Measurements from ENCODE around the gene CYB5D1. TPM values are rescaled to one million over a fixed set of nuclear protein-coding genes. Genes with fewer than 3 reads are reported as not detected.

CYB5D1 gene
- total RNA-seq, 1 donor from 2014 or later = 17.8 TPM

DNA sequence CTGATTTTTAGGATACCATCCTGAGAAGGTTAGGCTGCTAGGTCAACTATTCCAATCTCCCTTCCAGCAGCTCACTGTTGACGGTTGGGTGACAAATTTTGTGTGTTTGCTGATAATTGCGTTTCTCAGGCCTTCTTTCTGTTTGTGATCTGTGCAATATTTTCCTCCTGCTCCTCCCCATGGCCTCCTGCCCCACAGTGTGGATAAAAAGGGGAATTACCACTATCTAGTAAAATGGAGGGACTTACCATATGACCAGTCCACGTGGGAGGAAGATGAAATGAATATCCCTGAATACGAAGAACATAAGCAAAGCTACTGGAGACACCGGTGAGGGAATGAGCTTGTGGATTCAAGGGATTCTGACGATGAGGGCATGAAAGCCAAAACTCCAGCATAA, 40.0 kb downstream of the CYB5D1 start:
- intact Hi-C loops (cut with micrococcal nuclease) = loop anchor here (5.0 kb wide), 1 partner anchor 35 kb away; no protein-coding TSS in a partner anchor
- TF ChIP-seq, protein P1, sequence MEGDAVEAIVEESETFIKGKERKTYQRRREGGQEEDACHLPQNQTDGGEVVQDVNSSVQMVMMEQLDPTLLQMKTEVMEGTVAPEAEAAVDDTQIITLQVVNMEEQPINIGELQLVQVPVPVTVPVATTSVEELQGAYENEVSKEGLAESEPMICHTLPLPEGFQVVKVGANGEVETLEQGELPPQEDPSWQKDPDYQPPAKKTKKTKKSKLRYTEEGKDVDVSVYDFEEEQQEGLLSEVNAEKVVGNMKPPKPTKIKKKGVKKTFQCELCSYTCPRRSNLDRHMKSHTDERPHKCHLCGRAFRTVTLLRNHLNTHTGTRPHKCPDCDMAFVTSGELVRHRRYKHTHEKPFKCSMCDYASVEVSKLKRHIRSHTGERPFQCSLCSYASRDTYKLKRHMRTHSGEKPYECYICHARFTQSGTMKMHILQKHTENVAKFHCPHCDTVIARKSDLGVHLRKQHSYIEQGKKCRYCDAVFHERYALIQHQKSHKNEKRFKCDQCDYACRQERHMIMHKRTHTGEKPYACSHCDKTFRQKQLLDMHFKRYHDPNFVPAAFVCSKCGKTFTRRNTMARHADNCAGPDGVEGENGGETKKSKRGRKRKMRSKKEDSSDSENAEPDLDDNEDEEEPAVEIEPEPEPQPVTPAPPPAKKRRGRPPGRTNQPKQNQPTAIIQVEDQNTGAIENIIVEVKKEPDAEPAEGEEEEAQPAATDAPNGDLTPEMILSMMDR (IDR thresholded peaks at IDR 0.05; ENCODE audit: borderline replicate concordance) = peak; percentile 63
- no peak overlapping the region for H3K4me3 ChIP-seq
- no peak overlapping the region for H3K27ac ChIP-seq (replicated peaks)
- peaks cover 84% of the 10 kb centered on the region for H3K36me3 ChIP-seq
- H3K27me3 ChIP-seq (ENCODE audit: low read depth) = no peaks in the 10 kb centered on the region
- H3K4me1 ChIP-seq = peaks cover 7% of the 10 kb centered on the region
- DNase-seq = no peak
- H3K9me3 ChIP-seq (replicated peaks) = no peaks in the 10 kb centered on the region

DNA sequence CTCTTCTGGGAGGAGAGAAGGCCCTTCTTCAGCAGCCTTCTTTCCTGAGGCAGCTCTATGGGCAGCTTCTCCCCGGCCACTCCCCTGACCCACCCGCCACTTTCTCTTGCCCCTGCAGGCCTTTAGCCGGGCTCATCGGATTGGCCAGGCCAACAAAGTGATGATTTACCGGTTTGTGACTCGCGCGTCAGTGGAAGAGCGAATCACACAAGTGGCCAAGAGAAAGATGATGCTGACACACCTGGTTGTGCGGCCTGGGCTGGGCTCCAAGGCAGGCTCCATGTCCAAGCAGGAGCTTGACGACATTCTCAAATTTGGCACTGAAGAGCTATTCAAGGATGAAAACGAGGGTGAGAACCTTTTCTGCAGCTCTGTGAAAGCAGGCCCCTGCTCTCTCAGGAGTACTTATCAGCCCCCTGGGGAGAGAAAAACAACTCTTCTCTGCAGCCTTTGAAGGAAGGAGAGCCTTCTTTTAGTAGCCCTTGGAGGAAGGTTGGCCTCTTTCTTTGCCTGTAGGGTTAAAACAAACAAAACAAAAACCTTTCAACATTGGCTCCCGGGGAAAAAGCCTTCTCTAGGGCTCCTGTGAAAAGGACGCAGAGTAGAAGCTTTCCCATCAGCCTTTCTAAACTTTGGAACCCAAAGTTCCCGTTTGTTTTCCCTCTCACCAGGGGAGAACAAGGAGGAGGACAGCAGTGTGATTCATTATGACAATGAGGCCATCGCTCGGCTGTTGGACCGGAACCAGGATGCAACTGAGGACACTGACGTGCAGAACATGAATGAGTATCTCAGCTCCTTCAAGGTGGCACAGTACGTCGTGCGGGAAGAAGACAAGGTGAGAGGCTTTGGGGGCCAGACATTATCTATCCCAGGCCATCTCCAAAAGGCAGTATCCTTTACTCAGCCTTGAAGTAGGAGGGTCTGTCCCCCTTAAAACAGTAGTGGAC, 45.6 kb downstream of the CYB5D1 start:
- H3K9me3 ChIP-seq (replicated peaks) = no peaks in the 10 kb centered on the region
- no peak overlapping the region for H3K4me3 ChIP-seq
- peaks cover 97% of the 10 kb centered on the region for H3K36me3 ChIP-seq
- intact Hi-C loops (cut with micrococcal nuclease) = no loop called here
- H3K27me3 ChIP-seq (ENCODE audit: low read depth) = no peaks in the 10 kb centered on the region
- TF ChIP-seq, protein P1 (IDR thresholded peaks at IDR 0.05; ENCODE audit: borderline replicate concordance) = no peak
- no peaks in the 10 kb centered on the region for H3K4me1 ChIP-seq
- no peak overlapping the region for H3K27ac ChIP-seq (replicated peaks)
- no peak for DNase-seq

DNA sequence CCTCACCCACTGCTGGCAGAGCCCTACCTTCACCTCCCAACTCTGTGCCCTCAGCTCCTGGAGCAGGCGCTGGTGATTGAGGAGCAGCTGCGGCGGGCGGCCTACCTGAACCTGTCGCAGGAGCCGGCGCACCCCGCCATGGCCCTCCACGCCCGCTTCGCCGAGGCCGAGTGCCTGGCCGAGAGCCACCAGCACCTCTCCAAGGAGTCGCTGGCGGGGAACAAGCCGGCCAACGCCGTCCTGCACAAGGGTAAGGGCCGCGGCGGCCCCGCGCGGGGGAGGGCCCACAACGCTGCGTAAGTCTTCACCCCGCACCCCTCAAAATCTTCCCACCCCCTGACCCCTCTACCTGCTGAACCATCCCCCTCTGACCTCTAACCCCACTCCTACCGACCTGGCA, 51.3 kb downstream of the CYB5D1 start:
- Histone ChIP-seq H3K36me3 (peaks cover 76% of the 10 kb centered on the region), H3K27ac (replicated peaks) (no peak overlapping the region), H3K9me3 (replicated peaks) (no peaks in the 10 kb centered on the region), H3K4me3 (no peak overlapping the region), H3K4me1 (peaks cover 8% of the 10 kb centered on the region), H3K27me3 (ENCODE audit: low read depth) (no peaks in the 10 kb centered on the region)
- TF ChIP-seq, protein P1 (IDR thresholded peaks at IDR 0.05; ENCODE audit: borderline replicate concordance) = no peak
- intact Hi-C loops (cut with micrococcal nuclease) = no loop called here
- no peak for DNase-seq

DNA sequence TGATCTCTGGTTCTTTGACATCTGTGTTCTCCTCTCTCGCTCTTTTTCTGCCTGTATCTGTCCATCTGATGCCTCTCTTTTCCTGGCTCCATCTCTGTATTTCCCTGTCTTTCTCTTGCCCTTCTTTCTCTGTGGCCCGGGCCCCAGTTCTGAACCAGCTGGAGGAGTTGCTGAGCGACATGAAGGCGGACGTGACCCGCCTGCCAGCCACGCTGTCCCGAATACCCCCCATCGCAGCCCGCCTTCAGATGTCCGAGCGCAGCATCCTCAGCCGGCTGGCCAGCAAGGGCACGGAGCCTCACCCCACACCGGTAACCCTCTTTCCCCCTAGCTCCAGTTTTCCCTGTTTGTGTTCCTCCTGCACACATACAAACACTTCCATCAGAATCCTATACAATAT, 52.5 kb downstream of the CYB5D1 start:
- H3K27ac ChIP-seq (replicated peaks) = no peak overlapping the region
- H3K36me3 ChIP-seq = peaks cover 64% of the 10 kb centered on the region
- no peak overlapping the region for H3K4me3 ChIP-seq
- TF ChIP-seq, protein P1 (IDR thresholded peaks at IDR 0.05; ENCODE audit: borderline replicate concordance) = no peak
- peaks cover 20% of the 10 kb centered on the region for H3K4me1 ChIP-seq
- H3K27me3 ChIP-seq (ENCODE audit: low read depth) = no peaks in the 10 kb centered on the region
- no peak for DNase-seq
- H3K9me3 ChIP-seq (replicated peaks) = no peaks in the 10 kb centered on the region
- intact Hi-C loops (cut with micrococcal nuclease) = loop anchor here (5.0 kb wide), 1 partner anchor 77 kb away; no protein-coding TSS in a partner anchor

DNA sequence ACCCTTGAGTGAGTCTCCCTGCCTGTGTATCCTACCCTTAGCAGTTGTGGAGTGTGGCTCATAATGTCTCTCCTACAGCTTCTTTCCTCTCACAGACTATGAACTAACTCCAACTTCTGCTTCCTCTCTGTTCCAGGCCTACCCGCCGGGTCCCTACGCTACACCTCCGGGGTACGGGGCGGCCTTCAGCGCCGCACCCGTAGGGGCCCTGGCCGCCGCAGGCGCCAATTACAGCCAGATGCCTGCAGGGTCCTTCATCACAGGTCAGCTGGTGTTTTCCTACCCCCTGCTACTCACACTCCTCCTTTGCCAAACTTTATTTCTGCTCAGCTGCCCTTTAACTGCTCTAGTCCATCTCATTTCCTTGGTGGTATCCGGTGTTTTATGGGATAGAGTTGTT, 52.9 kb downstream of the CYB5D1 start:
- intact Hi-C loops (cut with micrococcal nuclease) = loop anchor here (5.0 kb wide), 1 partner anchor 77 kb away; no protein-coding TSS in a partner anchor
- DNase-seq = no peak
- peaks cover 60% of the 10 kb centered on the region for H3K36me3 ChIP-seq
- peaks cover 25% of the 10 kb centered on the region for H3K4me1 ChIP-seq
- no peaks in the 10 kb centered on the region for H3K27me3 ChIP-seq (ENCODE audit: low read depth)
- H3K9me3 ChIP-seq (replicated peaks) = no peaks in the 10 kb centered on the region
- no peak overlapping the region for H3K4me3 ChIP-seq
- TF ChIP-seq, protein P1 (IDR thresholded peaks at IDR 0.05; ENCODE audit: borderline replicate concordance) = no peak
- H3K27ac ChIP-seq (replicated peaks) = no peak overlapping the region

Data from left ventricle myocardium inferior (tissue), 1 donor.